PFSK-1 (cell line): Measurements from ENCODE around the gene TBC1D24.

Source experiments
- FOXP2 ChIP-seq: optimal IDR thresholded peaks from 2 replicates; pipeline ENCODE3; 2011; ENCODE audit warnings: borderline replicate concordance, control low read depth, inconsistent platforms; ENCODE audit not compliant: insufficient read depth; ENCODE audit errors: extremely low read length, extremely low read depth
- POLR2AphosphoS5 ChIP-seq: IDR thresholded peaks from 2 replicates; pipeline ENCODE4 v1.6.1; 2012; ENCODE audit warnings: low read depth, mild to moderate bottlenecking, control low read depth, low read length, moderate library complexity
- REST ChIP-seq, 2 experiments: IDR thresholded peaks; 2 replicates each; pipeline versions ENCODE4 v1.6.1 to v1.8.0; 2011 to 2012; ENCODE audit warnings: low read depth in 2 of 2, low read length in 2 of 2, control low read depth in 1 of 2, inconsistent platforms in 1 of 2, mild to moderate bottlenecking in 1 of 2, moderate library complexity in 1 of 2; ENCODE audit not compliant: insufficient read depth in 1 of 2
- SIN3A ChIP-seq: IDR thresholded peaks from 2 replicates; pipeline ENCODE4 v1.6.1; 2012; ENCODE audit warnings: mild to moderate bottlenecking, low read length, moderate library complexity, borderline replicate concordance; ENCODE audit not compliant: insufficient read depth
- TAF1 ChIP-seq: IDR thresholded peaks from 2 replicates; pipeline ENCODE4 v1.6.1; 2012; ENCODE audit warnings: low read length, control low read depth, borderline replicate concordance; ENCODE audit not compliant: insufficient read depth

TBC1D24 gene

GRCh38 chr16:2496223-2497115 lies 21.5 kb downstream of the TBC1D24 start:
- TF ChIP-seq TAF1, result no peak
- no peak for TF ChIP-seq REST (IDR thresholded peaks at IDR 0.05; ENCODE audit: insufficient read depth in 1 of 2, low read depth in 2 of 2, low read length in 2 of 2)
- TF ChIP-seq POLR2AphosphoS5, result no peak
- TF ChIP-seq FOXP2, result no peak
- TF ChIP-seq SIN3A, result no peak

- TF ChIP-seq POLR2AphosphoS5 (no peak), FOXP2 (no peak), SIN3A (no peak), REST (IDR thresholded peaks at IDR 0.05; ENCODE audit: insufficient read depth in 1 of 2, low read depth in 2 of 2, low read length in 2 of 2) (no peak), TAF1 (no peak)
These were observed 22.2 kb downstream of the TBC1D24 start for GRCh38 chr16:2497116-2497630.

- TF ChIP-seq TAF1 (no peak), POLR2AphosphoS5 (no peak), FOXP2 (no peak), SIN3A (no peak), REST (IDR thresholded peaks at IDR 0.05; ENCODE audit: insufficient read depth in 1 of 2, low read depth in 2 of 2, low read length in 2 of 2) (no peak)
These were observed 23.0 kb downstream of the TBC1D24 start for GRCh38 chr16:2497695-2498484.

GRCh38 chr16:2498531-2499253 lies 23.8 kb downstream of the TBC1D24 start:
- no peak for TF ChIP-seq POLR2AphosphoS5
- TF ChIP-seq REST (IDR thresholded peaks at IDR 0.05; ENCODE audit: insufficient read depth in 1 of 2, low read depth in 2 of 2, low read length in 2 of 2), result no peak
- TF ChIP-seq TAF1, result no peak
- no peak for TF ChIP-seq FOXP2
- TF ChIP-seq SIN3A, result no peak
